HG02885 (cell line): ENCODE data around the gene CCNI.
"Not testable (repeated sequence)": the region's sequence is repeated elsewhere in the genome, so short reads cannot be mapped to it uniquely, and the experiment has no call there.

ENCODE experiments used
- ATAC-seq: cut with Tn5 transposase; IDR thresholded peaks from one replicate; pipeline ENCODE4 v1.9.1; 2021; ENCODE audit warnings: mild to moderate bottlenecking; ENCODE audit not compliant: unreplicated experiment, poor library complexity

The CCNI gene, protein sequence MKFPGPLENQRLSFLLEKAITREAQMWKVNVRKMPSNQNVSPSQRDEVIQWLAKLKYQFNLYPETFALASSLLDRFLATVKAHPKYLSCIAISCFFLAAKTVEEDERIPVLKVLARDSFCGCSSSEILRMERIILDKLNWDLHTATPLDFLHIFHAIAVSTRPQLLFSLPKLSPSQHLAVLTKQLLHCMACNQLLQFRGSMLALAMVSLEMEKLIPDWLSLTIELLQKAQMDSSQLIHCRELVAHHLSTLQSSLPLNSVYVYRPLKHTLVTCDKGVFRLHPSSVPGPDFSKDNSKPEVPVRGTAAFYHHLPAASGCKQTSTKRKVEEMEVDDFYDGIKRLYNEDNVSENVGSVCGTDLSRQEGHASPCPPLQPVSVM

GRCh38 chr4:77075869-77076799 is at the start of gene CCNI:
CCNI (minus strand) TSS chr4:77075989; CDS start chr4:77066362, 9,627 bp downstream.
- ATAC-seq = peak; percentile 59

DNA sequence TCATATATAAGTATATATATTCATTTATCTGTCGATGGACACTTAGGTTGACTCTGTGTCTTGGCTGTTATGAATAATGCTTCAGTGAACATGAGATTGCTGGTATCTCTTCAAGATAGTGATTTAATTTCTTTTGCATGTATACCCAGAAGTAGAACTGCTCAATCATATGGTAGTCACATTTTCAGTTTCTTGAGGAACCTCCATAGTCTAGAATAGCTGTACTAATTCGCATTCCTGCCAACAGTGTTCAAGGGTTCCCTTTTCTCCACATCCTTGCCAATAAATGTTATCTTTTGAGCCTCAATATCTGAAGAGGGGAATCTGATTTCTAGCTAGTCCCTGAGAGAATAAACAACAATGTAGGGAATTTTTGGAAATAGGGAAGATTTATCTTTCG is 48.8 kb upstream of the CCNI start:
- ATAC-seq = no peak

- no peak for ATAC-seq
Measured at GRCh38 chr4:77123411-77123810, 47.6 kb upstream of the CCNI start.

DNA sequence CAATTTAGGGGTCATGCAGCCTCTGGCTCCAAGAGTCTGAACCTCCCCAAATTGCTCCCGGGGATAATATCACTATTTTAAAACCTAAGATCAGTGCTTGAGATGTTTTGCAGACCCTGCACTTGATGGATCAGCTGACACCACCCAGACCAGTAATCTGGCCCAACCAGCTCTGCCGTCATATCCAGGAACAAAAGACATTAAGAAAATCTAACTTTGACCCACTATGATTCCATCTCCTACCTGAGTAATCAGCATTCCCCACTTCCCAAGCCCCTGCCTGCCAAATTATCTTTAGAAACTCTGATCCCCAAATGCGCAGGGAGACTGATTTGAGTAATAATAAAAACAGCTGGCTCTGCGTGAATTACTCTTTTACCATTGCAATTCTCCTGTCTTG is 46.9 kb upstream of the CCNI start:
- no peak for ATAC-seq

DNA sequence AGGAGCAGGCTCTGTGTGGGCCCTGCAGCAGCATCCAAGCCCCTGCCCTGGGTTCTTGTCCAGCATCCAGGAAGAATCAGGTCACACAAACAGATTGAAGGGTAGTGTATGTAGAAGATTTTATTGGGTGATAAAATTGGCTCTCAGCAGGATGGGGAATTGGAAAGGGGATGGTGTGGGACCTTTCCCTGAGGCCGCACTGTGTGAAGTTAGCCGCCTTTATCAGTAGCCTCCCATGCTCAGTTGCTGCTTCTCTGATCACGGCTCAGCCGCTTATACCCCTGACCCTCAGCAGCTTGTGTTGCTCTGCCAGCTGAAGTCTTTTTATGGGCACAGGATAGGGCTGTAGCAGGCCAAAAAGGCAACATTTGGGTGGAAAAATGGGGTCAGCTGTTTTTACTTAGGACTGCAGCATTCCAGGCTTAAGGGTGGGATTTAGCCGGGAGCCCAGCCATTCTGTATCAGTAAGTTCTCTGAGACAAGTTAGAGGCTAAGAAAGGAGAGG is 46.0 kb upstream of the CCNI start:
- ATAC-seq = no peak

DNA sequence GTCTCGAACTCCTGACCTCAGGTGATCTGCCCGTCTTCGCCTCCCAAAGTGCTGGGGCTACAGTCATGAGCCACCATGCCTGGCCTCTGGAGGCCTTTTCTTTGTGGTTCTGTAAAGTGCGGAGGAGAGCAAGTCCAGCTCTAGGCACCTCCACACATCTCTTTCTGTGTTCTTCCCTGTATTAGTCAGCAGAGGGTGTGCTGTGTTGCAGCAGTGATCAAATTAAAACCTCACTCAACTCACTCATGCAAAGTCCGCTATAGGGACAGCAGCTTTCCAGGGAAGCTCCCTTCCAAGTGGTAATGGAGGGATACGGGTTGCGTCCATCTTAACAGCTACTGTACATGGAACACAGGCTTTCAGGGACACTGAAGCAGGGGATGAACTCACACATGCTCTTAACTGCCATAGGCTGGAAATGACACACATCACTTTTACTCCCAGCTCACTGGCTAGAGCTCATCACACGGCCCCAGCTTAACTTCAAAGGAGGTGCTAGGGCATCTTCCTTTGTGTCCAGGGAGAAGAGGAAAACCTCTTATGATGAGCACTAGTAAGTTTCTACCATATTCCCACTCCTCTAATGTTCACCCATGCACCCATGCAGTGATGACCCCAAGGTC is 45.2 kb upstream of the CCNI start:
- ATAC-seq = peak; percentile 95

GRCh38 chr4:77117721-77118120 is 41.9 kb upstream of the CCNI start:
- ATAC-seq = no peak

DNA sequence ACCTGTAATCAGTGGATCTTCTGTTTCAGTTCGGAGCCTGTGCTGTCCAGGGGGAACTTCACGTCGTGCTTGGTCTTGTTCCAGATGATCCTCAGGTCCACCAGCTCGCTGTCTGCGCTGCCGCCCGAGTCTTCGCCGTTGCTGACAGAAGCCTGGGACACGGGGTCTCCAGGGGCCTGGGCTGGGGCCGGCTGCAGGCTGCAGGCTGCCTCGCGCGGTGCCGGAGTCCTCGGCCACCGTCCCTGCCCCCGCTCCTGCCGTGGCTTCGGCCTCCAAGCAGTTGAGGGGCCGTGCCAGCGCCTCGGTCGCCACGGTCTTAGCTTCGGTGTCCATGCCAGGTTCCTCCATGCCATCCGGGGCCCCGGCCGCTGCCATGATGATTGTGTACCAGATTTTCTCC is 37.3 kb upstream of the CCNI start:
- no peak for ATAC-seq

DNA sequence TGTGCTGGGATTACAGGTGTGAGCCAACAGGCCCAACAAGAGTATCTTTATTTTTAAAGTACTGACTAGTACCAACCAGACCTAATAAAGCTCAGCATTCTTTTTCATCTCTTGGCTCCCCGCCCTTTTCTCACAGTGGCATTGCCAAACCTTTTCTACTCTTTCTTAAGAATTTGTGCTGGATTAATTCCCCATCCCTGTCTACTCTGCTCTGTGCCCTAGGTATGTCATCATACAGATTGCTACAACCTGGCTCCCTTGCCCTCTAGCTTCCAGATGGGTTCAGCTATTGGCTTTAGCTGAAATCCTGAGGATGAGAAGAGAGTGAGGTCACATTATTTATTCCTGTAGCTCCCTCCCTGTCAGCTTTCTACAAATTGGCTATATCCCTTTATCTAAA is 34.9 kb upstream of the CCNI start:
- ATAC-seq = no peak

DNA sequence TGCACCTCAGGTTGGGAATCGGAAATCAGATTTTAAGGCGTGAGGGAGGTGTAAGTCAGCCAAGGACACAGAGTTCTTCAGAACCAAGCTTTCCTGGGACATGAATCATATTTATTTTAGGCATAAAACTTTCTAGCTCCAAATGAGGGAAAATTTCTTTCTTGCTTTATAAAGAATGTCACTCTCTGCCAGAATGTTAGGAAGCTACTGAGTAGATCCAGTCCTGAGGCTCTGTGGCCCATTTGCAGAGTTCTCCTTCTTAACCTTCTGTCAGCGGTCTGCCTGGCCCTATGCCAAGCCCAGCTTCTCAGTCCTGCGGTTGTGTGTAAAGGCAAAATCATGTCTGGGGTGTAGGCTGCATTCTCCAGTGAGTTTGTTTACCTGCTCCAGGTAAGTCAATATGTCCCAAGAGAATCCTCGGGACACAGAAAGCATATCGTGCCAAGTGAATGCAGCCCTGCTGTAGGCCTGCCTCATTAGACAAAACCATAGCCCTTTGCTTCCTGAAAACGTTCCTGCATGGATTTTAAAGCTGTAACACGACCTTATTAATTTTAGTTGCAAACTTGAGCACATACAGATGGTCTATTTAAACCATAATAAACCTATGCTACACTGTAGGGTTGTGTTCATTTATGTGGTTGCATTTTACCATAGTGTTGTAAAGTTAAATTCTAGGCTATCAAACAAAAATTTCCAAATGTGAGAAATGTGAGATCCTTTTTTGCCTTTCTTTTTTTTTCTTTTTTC is 29.2 kb upstream of the CCNI start:
- ATAC-seq = no peak

DNA sequence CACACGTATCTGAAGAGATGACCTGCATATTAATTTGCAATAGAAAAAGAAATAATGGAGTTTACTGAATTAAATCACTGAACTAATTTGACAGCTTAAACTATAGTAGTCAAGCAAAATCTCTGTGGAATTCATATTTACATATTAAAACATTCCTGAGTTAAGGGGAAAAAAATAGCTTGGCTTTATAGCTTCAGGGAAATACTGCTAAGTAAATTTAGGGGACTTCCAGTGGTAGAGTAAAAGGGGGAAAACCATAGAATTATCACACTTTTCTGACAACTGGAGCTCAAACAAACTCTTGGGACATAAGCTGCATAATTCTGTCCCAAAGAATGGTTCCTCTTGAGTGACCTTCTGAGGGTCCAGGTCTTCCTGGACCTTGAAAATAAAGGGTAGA is 28.6 kb upstream of the CCNI start:
- ATAC-seq = no peak

DNA sequence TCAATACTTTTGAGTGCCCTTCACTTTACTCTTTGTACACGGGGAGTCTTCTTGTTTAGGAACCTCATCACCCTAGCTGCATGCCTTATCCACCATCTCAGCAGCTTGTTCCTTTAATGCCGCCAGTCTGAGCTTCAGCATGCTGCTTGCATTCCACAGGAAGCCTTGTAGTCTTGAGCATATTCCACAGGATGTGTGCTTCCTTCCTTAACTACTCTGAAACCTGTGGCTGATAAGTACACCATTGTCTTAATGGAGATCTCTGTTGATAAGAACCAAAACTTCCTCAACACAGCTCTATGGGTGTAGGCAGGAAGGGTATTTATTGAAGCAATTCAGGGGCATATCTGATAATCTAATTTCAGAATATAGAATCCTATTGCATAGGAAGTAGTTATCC is 24.4 kb upstream of the CCNI start:
- ATAC-seq = no peak

- ATAC-seq = no peak
Measured at GRCh38 chr4:77097611-77098010, 21.8 kb upstream of the CCNI start.

- peak; percentile 100 for ATAC-seq
Measured at GRCh38 chr4:77095101-77095821, 19.5 kb upstream of the CCNI start.

- ATAC-seq = no peak
Measured at GRCh38 chr4:77094496-77094895, 18.7 kb upstream of the CCNI start.

DNA sequence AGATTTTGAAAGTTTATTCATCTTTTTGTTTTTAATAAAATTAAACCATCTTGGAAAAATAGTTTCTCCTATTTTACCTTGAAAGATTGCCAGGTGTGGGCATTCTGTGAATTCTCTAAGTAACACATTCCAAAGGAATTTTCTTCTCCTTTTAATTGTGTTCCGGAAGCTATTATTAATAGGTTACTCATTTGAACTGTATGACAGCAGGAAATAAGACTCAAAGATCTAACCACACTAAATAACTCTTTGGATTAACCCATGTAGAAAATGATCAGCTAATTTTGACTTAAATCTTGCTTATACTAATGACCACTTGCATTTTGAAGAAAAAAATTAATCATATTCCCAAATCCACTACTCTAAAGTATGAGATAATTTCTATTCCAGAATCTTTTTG is 17.6 kb upstream of the CCNI start:
- ATAC-seq = no peak

- no peak for ATAC-seq
Measured at GRCh38 chr4:77092975-77093374, 17.2 kb upstream of the CCNI start.

DNA sequence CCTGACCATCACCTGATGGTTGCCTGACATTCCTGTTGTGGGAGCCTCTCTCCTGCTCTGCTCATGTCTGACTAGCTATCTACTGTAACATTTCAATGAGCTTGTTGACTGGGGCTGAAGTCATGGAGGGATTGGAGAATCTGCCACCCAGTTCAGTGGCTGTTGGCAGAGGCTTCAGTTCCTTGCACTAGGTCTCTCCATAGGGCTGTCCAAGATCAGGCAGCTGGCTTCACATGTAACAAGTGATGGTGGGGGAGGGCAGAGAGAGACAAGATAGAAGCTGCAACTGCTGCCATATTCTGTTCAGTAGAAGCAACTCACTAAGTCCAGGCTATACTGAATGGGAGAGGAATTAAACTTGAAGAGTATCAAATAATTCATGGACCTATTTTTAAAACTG is 14.1 kb upstream of the CCNI start:
- ATAC-seq = no peak

- not testable (repeated sequence) for ATAC-seq
Measured at GRCh38 chr4:77087027-77087426, 11.2 kb upstream of the CCNI start.
